ENCODE data around the gene MRPL28.
A peak's percentile ranks its signal among the peaks of the same experiment; 100 is the strongest.

The MRPL28 gene

DNA sequence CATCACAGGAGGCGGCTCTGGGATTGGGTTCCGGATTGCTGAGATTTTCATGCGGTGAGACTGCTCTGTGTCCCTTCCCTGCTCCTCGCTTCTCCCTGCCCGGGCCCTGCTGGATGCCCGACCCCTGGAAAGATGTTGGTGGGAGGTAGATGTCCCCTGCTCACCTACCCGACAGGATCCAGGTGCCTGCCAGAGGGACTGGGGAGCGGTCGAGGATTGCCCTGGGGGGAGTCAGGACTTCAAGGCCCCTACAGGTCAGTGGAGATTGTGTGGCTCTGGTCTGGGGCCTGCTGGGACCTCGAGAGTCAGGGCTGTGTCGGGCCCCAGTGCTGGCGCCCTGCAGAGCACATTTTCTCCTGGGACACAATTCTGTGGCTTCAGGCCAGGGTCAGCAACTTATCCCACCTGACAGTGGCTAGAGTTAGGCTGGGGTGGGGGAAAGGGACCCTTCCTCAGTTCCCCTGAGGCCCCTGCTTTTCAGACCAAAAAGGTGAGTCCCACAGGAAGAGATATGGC lies 34.7 kb upstream of the MRPL28 start:
- TF ChIP-seq, protein P1, sequence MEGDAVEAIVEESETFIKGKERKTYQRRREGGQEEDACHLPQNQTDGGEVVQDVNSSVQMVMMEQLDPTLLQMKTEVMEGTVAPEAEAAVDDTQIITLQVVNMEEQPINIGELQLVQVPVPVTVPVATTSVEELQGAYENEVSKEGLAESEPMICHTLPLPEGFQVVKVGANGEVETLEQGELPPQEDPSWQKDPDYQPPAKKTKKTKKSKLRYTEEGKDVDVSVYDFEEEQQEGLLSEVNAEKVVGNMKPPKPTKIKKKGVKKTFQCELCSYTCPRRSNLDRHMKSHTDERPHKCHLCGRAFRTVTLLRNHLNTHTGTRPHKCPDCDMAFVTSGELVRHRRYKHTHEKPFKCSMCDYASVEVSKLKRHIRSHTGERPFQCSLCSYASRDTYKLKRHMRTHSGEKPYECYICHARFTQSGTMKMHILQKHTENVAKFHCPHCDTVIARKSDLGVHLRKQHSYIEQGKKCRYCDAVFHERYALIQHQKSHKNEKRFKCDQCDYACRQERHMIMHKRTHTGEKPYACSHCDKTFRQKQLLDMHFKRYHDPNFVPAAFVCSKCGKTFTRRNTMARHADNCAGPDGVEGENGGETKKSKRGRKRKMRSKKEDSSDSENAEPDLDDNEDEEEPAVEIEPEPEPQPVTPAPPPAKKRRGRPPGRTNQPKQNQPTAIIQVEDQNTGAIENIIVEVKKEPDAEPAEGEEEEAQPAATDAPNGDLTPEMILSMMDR (IDR thresholded peaks at IDR 0.05; ENCODE audit: insufficient read depth, missing control alignments): no peak
- FAIRE-seq: no peak
- DNase-seq (ENCODE audit: insufficient read length, low spot score): no peak

DNA sequence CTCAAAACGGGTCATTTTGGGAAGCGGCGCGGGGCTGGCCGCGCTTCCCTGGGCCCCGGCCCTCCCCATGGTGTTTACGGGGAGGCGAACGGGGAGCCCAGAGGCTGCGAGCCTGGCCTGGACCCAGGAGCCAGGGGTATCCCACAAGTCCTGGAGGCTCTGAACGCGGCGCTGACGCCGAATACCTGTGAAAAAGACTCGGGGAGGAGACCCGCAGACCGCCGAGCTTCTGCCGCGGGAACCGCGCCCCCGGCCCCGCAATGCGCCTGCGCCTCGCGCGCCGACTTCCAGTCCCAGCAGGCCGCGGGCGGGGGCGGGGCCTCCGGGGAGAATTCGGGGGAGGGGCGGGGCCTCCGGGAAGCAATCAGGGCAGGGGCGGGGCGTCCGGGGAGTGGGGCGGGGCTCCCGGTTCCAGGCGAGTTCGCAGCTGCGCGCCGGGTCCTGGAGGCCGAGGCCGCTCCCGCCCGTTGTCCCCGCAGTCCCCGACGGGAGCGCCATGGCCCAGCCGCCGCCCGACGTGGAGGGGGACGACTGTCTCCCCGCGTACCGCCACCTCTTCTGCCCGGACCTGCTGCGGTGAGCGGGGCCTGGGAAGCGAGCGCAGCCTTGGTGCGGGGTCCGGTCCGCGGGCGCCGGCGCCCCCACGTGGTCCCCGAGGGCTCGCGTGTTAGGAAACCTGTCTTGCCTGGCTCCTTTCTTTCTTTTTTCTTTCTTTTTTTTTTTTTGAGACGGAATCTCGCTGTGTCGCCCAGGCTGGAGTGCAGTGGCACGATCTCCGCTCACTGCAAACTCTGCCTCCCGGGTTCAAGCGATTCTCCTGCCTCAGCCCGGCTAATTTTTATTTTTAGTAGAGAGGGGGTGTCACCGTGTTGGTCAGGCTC lies 31.4 kb upstream of the MRPL28 start, which contains the start of gene DECR2:
Gene DECR2 (plus strand): TSS at position 418 of the 881 bp plus-strand sequence. CDS start 79 bp downstream, at position 497.
- FAIRE-seq: no peak
- TF ChIP-seq, protein P1 (IDR thresholded peaks at IDR 0.05; ENCODE audit: insufficient read depth, missing control alignments): peak; percentile 40
- peak; percentile 92 for DNase-seq (ENCODE audit: insufficient read length, low spot score)

DNA sequence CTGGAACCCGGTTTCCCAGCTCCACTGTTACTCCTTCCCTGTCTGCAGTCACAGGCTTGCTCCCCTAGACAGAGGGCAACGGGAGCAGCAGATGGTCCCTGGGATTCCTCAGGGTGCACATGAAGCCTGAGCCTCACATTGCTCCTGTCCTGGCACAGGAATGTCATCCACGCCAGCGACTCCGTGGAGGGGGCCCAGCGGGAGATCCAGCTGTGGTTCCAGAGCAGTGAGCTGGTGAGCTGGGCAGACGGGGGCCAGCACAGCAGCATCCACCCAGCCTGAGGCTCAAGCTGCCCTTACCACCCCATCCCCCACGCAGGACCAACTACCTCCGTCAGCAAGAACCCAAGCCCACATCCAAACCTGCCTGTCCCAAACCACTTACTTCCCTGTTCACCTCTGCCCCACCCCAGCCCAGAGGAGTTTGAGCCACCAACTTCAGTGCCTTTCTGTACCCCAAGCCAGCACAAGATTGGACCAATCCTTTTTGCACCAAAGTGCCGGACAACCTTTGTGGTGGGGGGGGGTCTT lies 29.8 kb upstream of the MRPL28 start:
- FAIRE-seq (no peak), DNase-seq (ENCODE audit: insufficient read length, low spot score) (no peak)
- TF ChIP-seq, protein P1 (IDR thresholded peaks at IDR 0.05; ENCODE audit: insufficient read depth, missing control alignments): no peak

DNA sequence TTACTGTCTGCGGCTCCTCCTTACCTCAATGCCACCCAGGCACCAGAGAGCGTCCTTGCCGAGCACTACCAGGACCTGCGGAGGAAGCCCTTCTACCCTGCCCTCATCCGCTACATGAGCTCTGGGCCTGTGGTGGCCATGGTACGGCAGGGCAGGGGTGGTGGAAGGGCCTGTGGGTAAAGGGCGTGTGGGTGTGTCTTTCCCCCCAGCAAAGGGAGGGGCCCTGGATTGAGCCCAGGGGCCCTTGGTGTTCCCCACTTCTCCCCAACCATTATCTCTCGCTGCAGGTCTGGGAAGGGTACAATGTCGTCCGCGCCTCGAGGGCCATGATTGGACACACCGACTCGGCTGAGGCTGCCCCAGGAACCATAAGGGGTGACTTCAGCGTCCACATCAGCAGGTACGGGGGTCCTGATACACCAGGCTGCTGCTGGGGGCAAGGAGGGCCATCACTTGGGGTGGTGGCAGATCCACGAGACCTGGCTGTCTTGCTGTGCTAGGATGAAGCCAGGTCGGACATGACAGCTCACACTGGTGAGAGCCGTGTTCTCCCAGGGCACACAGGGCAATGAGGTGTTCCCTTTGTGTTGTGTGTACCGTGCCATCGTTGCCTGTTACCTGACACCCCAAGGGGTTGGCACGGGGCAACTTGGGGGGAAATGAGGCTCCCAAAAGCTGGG lies 29.1 kb upstream of the MRPL28 start:
- no peak for DNase-seq (ENCODE audit: insufficient read length, low spot score)
- TF ChIP-seq, protein P1 (IDR thresholded peaks at IDR 0.05; ENCODE audit: insufficient read depth, missing control alignments): no peak

DNA sequence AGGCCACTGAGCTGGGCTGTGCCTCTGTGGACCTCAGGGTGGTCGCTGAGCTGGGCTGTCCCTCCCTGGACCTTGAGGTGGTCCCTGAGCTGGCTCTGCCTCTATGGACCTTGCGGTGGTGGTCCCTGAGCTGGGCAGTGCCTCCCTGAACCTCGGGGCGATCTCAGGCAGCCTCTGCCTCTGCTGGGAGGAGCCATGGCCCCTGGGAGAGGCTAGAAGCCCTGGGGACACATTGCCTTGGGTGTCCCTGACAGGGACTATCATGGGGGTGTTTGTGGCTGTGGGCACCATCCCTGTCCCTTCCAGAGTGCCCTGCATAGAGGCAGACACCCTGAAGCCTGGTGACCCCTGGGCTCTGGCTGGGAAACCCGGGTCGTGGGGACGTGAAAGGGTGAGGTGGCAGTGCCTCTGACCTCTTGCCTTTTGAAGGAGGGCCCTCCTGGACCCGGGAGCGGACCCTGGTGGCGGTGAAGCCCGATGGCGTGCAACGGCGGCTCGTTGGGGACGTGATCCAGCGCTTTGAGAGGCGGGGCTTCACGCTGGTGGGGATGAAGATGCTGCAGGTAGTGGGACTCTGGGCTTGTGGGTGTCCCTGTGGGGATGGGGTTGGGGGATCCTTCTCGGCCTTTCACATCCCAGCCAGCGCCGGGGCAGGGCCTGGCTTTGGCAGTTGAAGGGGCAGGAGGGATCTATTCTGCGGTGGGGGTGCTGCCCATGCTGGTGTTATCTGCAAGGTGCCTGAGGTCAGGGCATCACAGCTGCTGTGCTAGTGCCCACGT lies 28.4 kb upstream of the MRPL28 start:
- FAIRE-seq (no peak), DNase-seq (ENCODE audit: insufficient read length, low spot score) (no peak)
- TF ChIP-seq, protein P1 (IDR thresholded peaks at IDR 0.05; ENCODE audit: insufficient read depth, missing control alignments): no peak

More for the DNA sequence above, 29.1 kb upstream of the MRPL28 start:
- FAIRE-seq: no peak

DNA sequence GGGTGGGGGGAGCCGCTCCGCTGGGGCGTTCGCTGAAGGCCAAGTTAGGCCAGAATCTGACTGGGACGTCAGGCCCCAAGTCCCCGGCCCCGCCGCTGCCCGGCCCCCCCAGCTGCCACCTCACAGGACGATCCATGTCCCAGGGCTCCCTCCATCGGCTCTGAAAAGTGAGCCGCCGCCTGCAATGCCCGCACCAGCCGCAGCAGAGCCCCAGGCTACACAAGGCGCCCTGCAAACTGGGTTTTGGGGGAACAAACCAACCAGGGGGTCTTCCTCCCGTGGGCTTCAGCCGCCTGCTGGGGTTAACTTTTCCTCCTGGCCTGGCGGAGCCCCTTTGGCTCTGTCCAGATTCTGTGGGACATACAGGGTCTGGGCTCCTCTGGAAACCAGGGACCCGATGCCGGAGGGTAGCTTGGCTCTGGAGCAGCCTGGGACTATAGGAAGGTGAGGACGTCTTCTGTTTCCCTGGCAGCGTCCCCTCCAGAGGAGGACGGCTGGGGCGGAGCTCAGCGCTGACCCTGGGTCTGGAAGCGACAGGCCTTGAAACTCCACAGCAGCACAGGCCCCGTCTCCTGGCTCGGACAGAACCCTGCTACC lies 27.5 kb upstream of the MRPL28 start:
- peak; percentile 53 for DNase-seq (ENCODE audit: insufficient read length, low spot score)

More for the DNA sequence above, 27.5 kb upstream of the MRPL28 start:
- TF ChIP-seq, protein P1 (IDR thresholded peaks at IDR 0.05; ENCODE audit: insufficient read depth, missing control alignments): no peak
- FAIRE-seq: no peak
